Mammary epithelial cell (primary cell): ENCODE results near the gene RASSF1.

Experiments
- EZH2 ChIP-seq: IDR thresholded peaks from 2 replicates; pipeline ENCODE4 v1.6.1; 2012; ENCODE audit warnings: low read length, inconsistent platforms, borderline replicate concordance
- TF ChIP-seq, protein P1 (sequence below), 2 donors: IDR thresholded peaks in 1 of 2; conservative IDR thresholded peaks in 1 of 2; 2 replicates each; pipeline ENCODE4 v1.5.1; 2011 to 2012; ENCODE audit warnings: inconsistent platforms in 2 of 2, low read length in 2 of 2, mild to moderate bottlenecking in 2 of 2, control low read depth in 1 of 2, low read depth in 1 of 2; ENCODE audit not compliant: insufficient read depth in 1 of 2; ENCODE audit errors: extremely low read depth in 1 of 2

DNA sequence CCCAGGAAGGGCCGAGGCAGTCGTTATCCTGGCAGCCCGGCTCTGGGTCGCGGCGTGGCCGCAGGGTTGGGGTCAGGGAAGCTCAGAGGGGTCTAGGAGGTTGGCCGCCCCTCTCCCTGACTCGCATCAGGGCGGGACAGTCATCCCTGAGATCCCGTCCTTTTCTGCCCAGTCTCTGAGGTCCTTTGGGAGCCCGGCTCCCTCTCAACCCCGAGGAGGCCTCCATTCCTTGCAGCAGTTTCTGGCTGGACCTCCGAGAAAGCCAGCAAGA, 18.6 kb downstream of the RASSF1 start:
- TF ChIP-seq, protein P1, sequence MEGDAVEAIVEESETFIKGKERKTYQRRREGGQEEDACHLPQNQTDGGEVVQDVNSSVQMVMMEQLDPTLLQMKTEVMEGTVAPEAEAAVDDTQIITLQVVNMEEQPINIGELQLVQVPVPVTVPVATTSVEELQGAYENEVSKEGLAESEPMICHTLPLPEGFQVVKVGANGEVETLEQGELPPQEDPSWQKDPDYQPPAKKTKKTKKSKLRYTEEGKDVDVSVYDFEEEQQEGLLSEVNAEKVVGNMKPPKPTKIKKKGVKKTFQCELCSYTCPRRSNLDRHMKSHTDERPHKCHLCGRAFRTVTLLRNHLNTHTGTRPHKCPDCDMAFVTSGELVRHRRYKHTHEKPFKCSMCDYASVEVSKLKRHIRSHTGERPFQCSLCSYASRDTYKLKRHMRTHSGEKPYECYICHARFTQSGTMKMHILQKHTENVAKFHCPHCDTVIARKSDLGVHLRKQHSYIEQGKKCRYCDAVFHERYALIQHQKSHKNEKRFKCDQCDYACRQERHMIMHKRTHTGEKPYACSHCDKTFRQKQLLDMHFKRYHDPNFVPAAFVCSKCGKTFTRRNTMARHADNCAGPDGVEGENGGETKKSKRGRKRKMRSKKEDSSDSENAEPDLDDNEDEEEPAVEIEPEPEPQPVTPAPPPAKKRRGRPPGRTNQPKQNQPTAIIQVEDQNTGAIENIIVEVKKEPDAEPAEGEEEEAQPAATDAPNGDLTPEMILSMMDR (conservative IDR thresholded peaks at IDR 0.05 in 1 of 2, IDR thresholded peaks at IDR 0.05 in 1 of 2; ENCODE audit: extremely low read depth in 1 of 2, insufficient read depth in 1 of 2, low read depth in 1 of 2, low read length in 2 of 2), result no peak
- TF ChIP-seq EZH2, result no peak
